Middle frontal gyrus (tissue), 1 donor: ENCODE results near the gene AK3.
A peak's percentile ranks its signal among the peaks of the same experiment; 100 is the strongest.

Experiments
- DNase-seq: peaks from one replicate; pipeline ENCODE4 v3.0.0-alpha.2; 2015; ENCODE audit warnings: low spot score; ENCODE audit errors: extremely low spot score

The AK3 gene

GRCh38 chr9:4706971-4707622 lies 33.9 kb downstream of the AK3 start:
- DNase-seq: no peak

- no peak for DNase-seq
These were observed 35.0 kb downstream of the AK3 start for GRCh38 chr9:4706021-4706420.

GRCh38 chr9:4704129-4704528 lies 36.9 kb downstream of the AK3 start:
- no peak for DNase-seq

- DNase-seq: no peak
These were observed 39.5 kb downstream of the AK3 start for GRCh38 chr9:4701526-4701925.

- no peak for DNase-seq
These were observed 40.1 kb downstream of the AK3 start for GRCh38 chr9:4700932-4701331.

- DNase-seq: no peak
These were observed 40.9 kb downstream of the AK3 start for GRCh38 chr9:4700091-4700490.

GRCh38 chr9:4691795-4692194 lies 49.2 kb downstream of the AK3 start:
- DNase-seq: no peak

- DNase-seq: no peak
These were observed 50.9 kb downstream of the AK3 start for GRCh38 chr9:4690144-4690543.

- DNase-seq: peak; percentile 29
These were observed 51.3 kb downstream of the AK3 start for GRCh38 chr9:4689687-4690104.

- no peak for DNase-seq
These were observed 52.0 kb downstream of the AK3 start for GRCh38 chr9:4689021-4689420.

- no peak for DNase-seq
These were observed 54.4 kb downstream of the AK3 start for GRCh38 chr9:4686584-4686983.

GRCh38 chr9:4686112-4686511 lies 54.9 kb downstream of the AK3 start:
- DNase-seq: no peak

- DNase-seq: no peak
These were observed 56.2 kb downstream of the AK3 start for GRCh38 chr9:4684820-4685219.

- no peak for DNase-seq
These were observed 60.3 kb downstream of the AK3 start for GRCh38 chr9:4680750-4681149.

- DNase-seq: no peak
These were observed 60.9 kb downstream of the AK3 start for GRCh38 chr9:4680173-4680525.

- DNase-seq: peak; percentile 89
These were observed 61.5 kb downstream of the AK3 start, which contains the start of gene CDC37L1 for GRCh38 chr9:4679268-4680172. Gene CDC37L1, plus strand, starts transcription at chr9:4679569. Its CDS starts 199 bp downstream, at chr9:4679768.

GRCh38 chr9:4678679-4679267 lies 62.2 kb downstream of the AK3 start:
- DNase-seq: no peak

- DNase-seq: no peak
These were observed 63.6 kb downstream of the AK3 start for GRCh38 chr9:4677392-4677791.

GRCh38 chr9:4674783-4675182 lies 66.2 kb downstream of the AK3 start:
- DNase-seq: no peak

GRCh38 chr9:4671737-4672136 lies 69.3 kb downstream of the AK3 start:
- DNase-seq: no peak

GRCh38 chr9:4670591-4670990 lies 70.4 kb downstream of the AK3 start:
- DNase-seq: no peak

GRCh38 chr9:4669890-4670289 lies 71.1 kb downstream of the AK3 start:
- no peak for DNase-seq
